ENCODE data around the gene APCDD1L.

Gene APCDD1L

GRCh38 chr20:58461104-58461503, 54.1 kb downstream of the APCDD1L start:
- DNase-seq = no peak

- no peak for DNase-seq
Measured at GRCh38 chr20:58459058-58459750, 56.0 kb downstream of the APCDD1L start.

GRCh38 chr20:58458342-58459057, 56.7 kb downstream of the APCDD1L start:
- no peak for DNase-seq

GRCh38 chr20:58457083-58457695, 58.0 kb downstream of the APCDD1L start:
- DNase-seq = no peak

- no peak for DNase-seq
Measured at GRCh38 chr20:58454460-58454859, 60.7 kb downstream of the APCDD1L start.

GRCh38 chr20:58453391-58453790, 61.8 kb downstream of the APCDD1L start:
- no peak for DNase-seq

GRCh38 chr20:58452667-58453255, 62.4 kb downstream of the APCDD1L start:
- DNase-seq = no peak

GRCh38 chr20:58450254-58450653, 64.9 kb downstream of the APCDD1L start:
- DNase-seq = no peak

GRCh38 chr20:58449681-58450221, 65.4 kb downstream of the APCDD1L start:
- DNase-seq = no peak

- DNase-seq = no peak
Measured at GRCh38 chr20:58448958-58449357, 66.2 kb downstream of the APCDD1L start.

GRCh38 chr20:58447511-58448391, 67.4 kb downstream of the APCDD1L start:
- DNase-seq = peak; percentile 78 to 91

GRCh38 chr20:58446960-58447265, 68.3 kb downstream of the APCDD1L start:
- DNase-seq = peak in 1 of 2 experiments; percentile 39

- DNase-seq = no peak
Measured at GRCh38 chr20:58446264-58446959, 68.8 kb downstream of the APCDD1L start.

- DNase-seq = no peak
Measured at GRCh38 chr20:58444746-58445255, 70.4 kb downstream of the APCDD1L start.

GRCh38 chr20:58441723-58442122, 73.5 kb downstream of the APCDD1L start:
- DNase-seq = no peak

- no peak for DNase-seq
Measured at GRCh38 chr20:58440021-58440767, 75.0 kb downstream of the APCDD1L start.

- no peak for DNase-seq
Measured at GRCh38 chr20:58438970-58439808, 76.0 kb downstream of the APCDD1L start.

GRCh38 chr20:58436868-58437645, 78.1 kb downstream of the APCDD1L start:
- peak in 1 of 2 experiments; percentile 33 for DNase-seq

GRCh38 chr20:58435237-58435636, 80.0 kb downstream of the APCDD1L start:
- DNase-seq = no peak

All from NCI-H526 (cell line).